D721Med (cell line): ENCODE results near the gene ACBD3.
"Not testable (repeated sequence)": the region's sequence is repeated elsewhere in the genome, so short reads cannot be mapped to it uniquely, and the experiment has no call there.

ENCODE experiments used
- DNase-seq: peaks from one replicate; pipeline ENCODE4 v3.0.0; 2011; ENCODE audit warnings: low spot score; ENCODE audit not compliant: insufficient read length
- FAIRE-seq: peaks from 2 replicates; lab custom pipeline; 2011; peaks lifted over from hg19 to GRCh38; lab: Jason Lieb, UNC
- CTCF ChIP-seq: IDR thresholded peaks from 2 replicates; pipeline ENCODE4 v1.5.1; 2012; ENCODE audit warnings: mild to moderate bottlenecking, control low read depth; ENCODE audit not compliant: insufficient read depth; ENCODE audit errors: missing control alignments

Gene ACBD3

DNA sequence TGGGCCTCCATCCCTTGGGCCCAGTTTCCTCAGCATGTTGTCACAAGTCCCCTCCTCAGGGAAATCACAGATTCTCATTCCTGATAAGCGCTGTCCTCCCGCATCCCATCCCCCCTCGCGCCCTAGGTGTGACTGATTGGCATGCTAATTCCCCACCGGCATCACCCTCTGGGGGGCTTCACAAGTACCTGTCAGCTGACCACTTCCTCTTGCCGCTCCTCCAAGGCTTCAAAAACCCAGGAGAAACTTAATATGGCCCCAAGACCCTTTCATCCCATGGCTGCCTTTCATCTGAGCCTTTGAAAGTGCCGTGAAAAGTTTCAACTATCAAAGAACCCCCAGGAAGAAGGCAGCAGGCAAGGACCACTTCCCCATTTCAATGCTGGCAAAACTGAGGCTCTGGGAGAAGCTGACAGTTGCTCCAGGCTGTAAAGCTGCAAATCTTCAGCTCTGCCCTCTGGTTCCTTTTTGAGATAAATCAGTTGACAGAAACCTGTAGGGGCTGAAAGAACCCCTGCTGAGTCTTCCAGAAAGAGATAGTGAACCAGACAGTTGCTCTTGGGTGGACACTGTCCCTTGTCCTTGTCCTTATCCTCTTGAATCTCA, 24.1 kb upstream of the ACBD3 start:
- no peak for TF ChIP-seq CTCF
- FAIRE-seq = no peak
- no peak for DNase-seq

DNA sequence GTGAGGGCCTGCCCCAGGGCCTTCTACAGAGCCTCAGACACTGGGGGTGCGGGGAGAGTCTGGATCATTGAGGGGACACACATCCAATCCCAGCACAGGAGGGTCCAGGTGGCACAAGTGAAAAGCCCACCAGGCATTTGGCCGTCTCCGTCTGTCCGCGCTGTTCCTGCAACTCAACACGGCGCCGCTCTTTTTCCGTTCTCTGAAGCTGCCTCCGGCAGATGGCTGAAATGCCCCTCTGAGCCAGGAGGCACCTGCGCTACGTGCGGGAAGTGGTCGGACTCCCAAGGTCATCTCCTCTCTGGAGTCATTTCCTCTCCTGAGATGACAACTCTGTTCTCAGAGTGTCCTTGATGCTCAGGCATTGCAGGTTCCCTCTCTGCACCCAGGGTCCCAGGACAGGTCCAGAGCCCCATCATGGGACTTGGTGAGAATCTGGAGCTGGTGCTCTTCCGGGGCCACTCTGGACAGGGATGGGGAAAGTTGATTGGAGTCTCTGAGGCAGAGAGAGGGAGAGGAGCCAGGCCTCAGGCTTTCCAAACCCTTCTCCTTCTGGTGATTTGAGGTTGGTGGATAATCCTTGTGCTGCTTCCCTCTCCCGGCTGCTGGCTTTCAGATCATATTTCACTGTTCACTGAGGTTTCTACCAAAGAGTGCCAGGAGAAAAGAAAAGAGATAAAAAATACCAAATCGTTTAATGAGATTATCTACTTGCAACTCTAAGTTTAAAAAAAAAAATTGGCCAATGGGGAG, 22.9 kb upstream of the ACBD3 start:
- DNase-seq (no peak), FAIRE-seq (no peak)
- no peak for TF ChIP-seq CTCF

- no peak for TF ChIP-seq CTCF
- FAIRE-seq = no peak
These were observed 20.5 kb upstream of the ACBD3 start for GRCh38 chr1:226207048-226207447.

GRCh38 chr1:226204198-226204597, 17.7 kb upstream of the ACBD3 start:
- no peak for FAIRE-seq
- TF ChIP-seq CTCF = no peak
- DNase-seq = no peak

More at GRCh38 chr1:226207048-226207447, 20.5 kb upstream of the ACBD3 start:
- DNase-seq = no peak

DNA sequence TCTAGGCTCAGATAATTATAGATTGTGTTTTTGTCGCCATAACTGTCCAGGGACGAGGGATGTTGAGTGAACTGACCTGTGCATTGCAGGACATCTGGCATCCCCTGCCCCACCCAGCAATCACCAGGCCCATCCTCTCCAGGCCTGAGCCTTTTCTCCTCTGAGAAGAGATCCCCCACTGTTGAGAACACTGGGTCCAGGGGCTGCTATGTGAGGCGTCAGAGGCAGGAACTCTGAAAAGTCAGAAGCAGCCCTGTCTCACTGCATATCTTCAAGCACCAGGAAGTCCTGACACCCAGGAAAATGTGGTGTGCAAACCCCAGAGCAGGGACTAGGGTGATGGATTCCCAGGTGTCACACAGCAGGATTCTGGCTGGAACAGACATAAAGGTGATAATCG, 17.1 kb upstream of the ACBD3 start:
- no peak for FAIRE-seq
- no peak for DNase-seq
- no peak for TF ChIP-seq CTCF

GRCh38 chr1:226203240-226203639, 16.7 kb upstream of the ACBD3 start:
- FAIRE-seq (no peak), DNase-seq (no peak)
- no peak for TF ChIP-seq CTCF

- FAIRE-seq, DNase-seq: not testable (repeated sequence)
These were observed 16.1 kb upstream of the ACBD3 start for GRCh38 chr1:226202666-226203065.
